ENCODE results near the gene KLC1.
A peak's percentile ranks its signal among the peaks of the same experiment; 100 is the strongest.

KLC1 gene

GRCh38 chr14:103626146-103626850 lies 2.7 kb upstream of the KLC1 start:
- Histone ChIP-seq H3K4me1 (ENCODE audit: control insufficient read depth, insufficient read depth, low read length) (peaks cover 14% of the 10 kb centered on the region; the same call in 1 of the 2 replicates), H3K27me3 (ENCODE audit: control insufficient read depth, insufficient read depth, low read length) (no peaks in the 10 kb centered on the region), H3K36me3 (ENCODE audit: control insufficient read depth, insufficient read depth, low read length) (0 out of 2 replicates have a peak, but pooled peaks cover 4% of the 10 kb centered on the region), H3K9me3 (ENCODE audit: control insufficient read depth, insufficient read depth, low read length) (no peaks in the 10 kb centered on the region), H3K4me3 (ENCODE audit: low read depth, low read length) (no peak overlapping the region), H3K9ac (ENCODE audit: low read depth, low read length) (no peak overlapping the region), H3K27ac (ENCODE audit: low read depth, low read length) (no peak overlapping the region)

- Histone ChIP-seq H3K9ac (ENCODE audit: low read depth, low read length) (peak overlapping the region; percentile 69; the same call in 1 of the 2 replicates), H3K4me3 (ENCODE audit: low read depth, low read length) (no peak overlapping the region), H3K36me3 (ENCODE audit: control insufficient read depth, insufficient read depth, low read length) (peaks cover 4% of the 10 kb centered on the region; the same call in 1 of the 2 replicates), H3K27ac (ENCODE audit: low read depth, low read length) (peak overlapping the region; percentile 87), H3K9me3 (ENCODE audit: control insufficient read depth, insufficient read depth, low read length) (no peaks in the 10 kb centered on the region), H3K27me3 (ENCODE audit: control insufficient read depth, insufficient read depth, low read length) (no peaks in the 10 kb centered on the region), H3K4me1 (ENCODE audit: control insufficient read depth, insufficient read depth, low read length) (peaks cover 14% of the 10 kb centered on the region; the same call in 1 of the 2 replicates)
Measured at GRCh38 chr14:103627073-103628025, 1.7 kb upstream of the KLC1 start.

GRCh38 chr14:103628221-103628683 lies 759 bp upstream of the KLC1 start:
- peak overlapping the region; percentile 73 for H3K4me3 ChIP-seq (ENCODE audit: low read depth, low read length)
- peak overlapping the region; percentile 87 for H3K27ac ChIP-seq (ENCODE audit: low read depth, low read length)
- H3K4me1 ChIP-seq (ENCODE audit: control insufficient read depth, insufficient read depth, low read length) = peaks cover 14% of the 10 kb centered on the region; the same call in 1 of the 2 replicates
- no peaks in the 10 kb centered on the region for H3K9me3 ChIP-seq (ENCODE audit: control insufficient read depth, insufficient read depth, low read length)
- H3K36me3 ChIP-seq (ENCODE audit: control insufficient read depth, insufficient read depth, low read length) = peaks cover 8% of the 10 kb centered on the region; the same call in 1 of the 2 replicates
- no peaks in the 10 kb centered on the region for H3K27me3 ChIP-seq (ENCODE audit: control insufficient read depth, insufficient read depth, low read length)
- peak overlapping the region; percentile 69 for H3K9ac ChIP-seq (ENCODE audit: low read depth, low read length)

GRCh38 chr14:103629503-103630121 lies 601 bp downstream of the KLC1 start:
- Histone ChIP-seq H3K9ac (ENCODE audit: low read depth, low read length) (peak overlapping the region; percentile 92), H3K27me3 (ENCODE audit: control insufficient read depth, insufficient read depth, low read length) (no peaks in the 10 kb centered on the region), H3K4me3 (ENCODE audit: low read depth, low read length) (peak overlapping the region; percentile 73), H3K27ac (ENCODE audit: low read depth, low read length) (peak overlapping the region; percentile 87), H3K9me3 (ENCODE audit: control insufficient read depth, insufficient read depth, low read length) (no peaks in the 10 kb centered on the region), H3K4me1 (ENCODE audit: control insufficient read depth, insufficient read depth, low read length) (peaks cover 14% of the 10 kb centered on the region; the same call in 1 of the 2 replicates), H3K36me3 (ENCODE audit: control insufficient read depth, insufficient read depth, low read length) (peaks cover 8% of the 10 kb centered on the region; the same call in 1 of the 2 replicates)

GRCh38 chr14:103630364-103631108 lies 1.5 kb downstream of the KLC1 start:
- peak overlapping the region; percentile 73 for H3K4me3 ChIP-seq (ENCODE audit: low read depth, low read length)
- H3K4me1 ChIP-seq (ENCODE audit: control insufficient read depth, insufficient read depth, low read length) = peaks cover 14% of the 10 kb centered on the region; the same call in 1 of the 2 replicates
- no peak overlapping the region for H3K27ac ChIP-seq (ENCODE audit: low read depth, low read length)
- H3K9me3 ChIP-seq (ENCODE audit: control insufficient read depth, insufficient read depth, low read length) = no peaks in the 10 kb centered on the region
- no peaks in the 10 kb centered on the region for H3K27me3 ChIP-seq (ENCODE audit: control insufficient read depth, insufficient read depth, low read length)
- H3K9ac ChIP-seq (ENCODE audit: low read depth, low read length) = no peak overlapping the region
- H3K36me3 ChIP-seq (ENCODE audit: control insufficient read depth, insufficient read depth, low read length) = peaks cover 14% of the 10 kb centered on the region

GRCh38 chr14:103633391-103633790 lies 4.4 kb downstream of the KLC1 start:
- peaks cover 5% of the 10 kb centered on the region; the same call in 1 of the 2 replicates for H3K4me1 ChIP-seq (ENCODE audit: control insufficient read depth, insufficient read depth, low read length)
- H3K36me3 ChIP-seq (ENCODE audit: control insufficient read depth, insufficient read depth, low read length) = peaks cover 14% of the 10 kb centered on the region
- H3K4me3 ChIP-seq (ENCODE audit: low read depth, low read length) = no peak overlapping the region
- no peak overlapping the region for H3K27ac ChIP-seq (ENCODE audit: low read depth, low read length)
- H3K9ac ChIP-seq (ENCODE audit: low read depth, low read length) = no peak overlapping the region
- H3K27me3 ChIP-seq (ENCODE audit: control insufficient read depth, insufficient read depth, low read length) = no peaks in the 10 kb centered on the region
- H3K9me3 ChIP-seq (ENCODE audit: control insufficient read depth, insufficient read depth, low read length) = no peaks in the 10 kb centered on the region

- H3K27me3 ChIP-seq (ENCODE audit: control insufficient read depth, insufficient read depth, low read length) = no peaks in the 10 kb centered on the region
- no peak overlapping the region for H3K27ac ChIP-seq (ENCODE audit: low read depth, low read length)
- no peak overlapping the region for H3K4me3 ChIP-seq (ENCODE audit: low read depth, low read length)
- peaks cover 5% of the 10 kb centered on the region; the same call in 1 of the 2 replicates for H3K4me1 ChIP-seq (ENCODE audit: control insufficient read depth, insufficient read depth, low read length)
- peaks cover 14% of the 10 kb centered on the region for H3K36me3 ChIP-seq (ENCODE audit: control insufficient read depth, insufficient read depth, low read length)
- no peak overlapping the region for H3K9ac ChIP-seq (ENCODE audit: low read depth, low read length)
- H3K9me3 ChIP-seq (ENCODE audit: control insufficient read depth, insufficient read depth, low read length) = no peaks in the 10 kb centered on the region
Measured at GRCh38 chr14:103634156-103634555, 5.1 kb downstream of the KLC1 start.

GRCh38 chr14:103638594-103638993 lies 9.6 kb downstream of the KLC1 start:
- no peak overlapping the region for H3K27ac ChIP-seq (ENCODE audit: low read depth, low read length)
- no peaks in the 10 kb centered on the region for H3K9me3 ChIP-seq (ENCODE audit: control insufficient read depth, insufficient read depth, low read length)
- H3K27me3 ChIP-seq (ENCODE audit: control insufficient read depth, insufficient read depth, low read length) = no peaks in the 10 kb centered on the region
- no peaks in the 10 kb centered on the region for H3K4me1 ChIP-seq (ENCODE audit: control insufficient read depth, insufficient read depth, low read length)
- no peak overlapping the region for H3K4me3 ChIP-seq (ENCODE audit: low read depth, low read length)
- no peak overlapping the region for H3K9ac ChIP-seq (ENCODE audit: low read depth, low read length)
- H3K36me3 ChIP-seq (ENCODE audit: control insufficient read depth, insufficient read depth, low read length) = peaks cover 6% of the 10 kb centered on the region; the same call in 1 of the 2 replicates

GRCh38 chr14:103641161-103641560 lies 12.2 kb downstream of the KLC1 start:
- H3K4me1 ChIP-seq (ENCODE audit: control insufficient read depth, insufficient read depth, low read length) = no peaks in the 10 kb centered on the region
- no peak overlapping the region for H3K9ac ChIP-seq (ENCODE audit: low read depth, low read length)
- no peak overlapping the region for H3K27ac ChIP-seq (ENCODE audit: low read depth, low read length)
- no peaks in the 10 kb centered on the region for H3K27me3 ChIP-seq (ENCODE audit: control insufficient read depth, insufficient read depth, low read length)
- H3K36me3 ChIP-seq (ENCODE audit: control insufficient read depth, insufficient read depth, low read length) = no peaks in the 10 kb centered on the region
- H3K9me3 ChIP-seq (ENCODE audit: control insufficient read depth, insufficient read depth, low read length) = no peaks in the 10 kb centered on the region
- H3K4me3 ChIP-seq (ENCODE audit: low read depth, low read length) = no peak overlapping the region

GRCh38 chr14:103646189-103646588 lies 17.2 kb downstream of the KLC1 start:
- Histone ChIP-seq H3K4me1 (ENCODE audit: control insufficient read depth, insufficient read depth, low read length) (no peaks in the 10 kb centered on the region), H3K36me3 (ENCODE audit: control insufficient read depth, insufficient read depth, low read length) (no peaks in the 10 kb centered on the region), H3K9ac (ENCODE audit: low read depth, low read length) (no peak overlapping the region), H3K9me3 (ENCODE audit: control insufficient read depth, insufficient read depth, low read length) (no peaks in the 10 kb centered on the region), H3K27ac (ENCODE audit: low read depth, low read length) (no peak overlapping the region), H3K27me3 (ENCODE audit: control insufficient read depth, insufficient read depth, low read length) (no peaks in the 10 kb centered on the region), H3K4me3 (ENCODE audit: low read depth, low read length) (no peak overlapping the region)

All from HUES48 (cell line).